ENCODE measurements around the gene SLC25A43.

The SLC25A43 gene

DNA sequence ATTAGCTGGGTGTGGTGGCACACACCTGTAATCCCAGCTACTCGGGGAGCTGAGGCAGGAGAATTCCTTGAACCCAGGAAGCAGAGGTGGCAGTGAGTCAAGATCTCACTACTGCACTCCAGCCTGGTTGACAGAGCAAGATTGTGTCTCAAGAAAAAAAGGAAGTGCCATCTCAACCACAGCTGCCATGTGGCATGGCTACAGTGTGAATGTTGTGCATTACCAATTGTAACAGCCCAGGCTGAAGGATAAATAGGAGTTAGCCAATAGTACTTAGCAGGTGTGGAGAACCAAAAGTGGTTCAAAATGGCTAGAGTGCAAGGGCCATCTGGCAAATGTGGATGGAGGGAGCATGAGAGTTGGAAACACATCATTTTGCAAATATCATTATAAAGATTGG lies 98.0 kb downstream of the SLC25A43 start:
- DNase-seq (no peak), ATAC-seq (no peak)

DNA sequence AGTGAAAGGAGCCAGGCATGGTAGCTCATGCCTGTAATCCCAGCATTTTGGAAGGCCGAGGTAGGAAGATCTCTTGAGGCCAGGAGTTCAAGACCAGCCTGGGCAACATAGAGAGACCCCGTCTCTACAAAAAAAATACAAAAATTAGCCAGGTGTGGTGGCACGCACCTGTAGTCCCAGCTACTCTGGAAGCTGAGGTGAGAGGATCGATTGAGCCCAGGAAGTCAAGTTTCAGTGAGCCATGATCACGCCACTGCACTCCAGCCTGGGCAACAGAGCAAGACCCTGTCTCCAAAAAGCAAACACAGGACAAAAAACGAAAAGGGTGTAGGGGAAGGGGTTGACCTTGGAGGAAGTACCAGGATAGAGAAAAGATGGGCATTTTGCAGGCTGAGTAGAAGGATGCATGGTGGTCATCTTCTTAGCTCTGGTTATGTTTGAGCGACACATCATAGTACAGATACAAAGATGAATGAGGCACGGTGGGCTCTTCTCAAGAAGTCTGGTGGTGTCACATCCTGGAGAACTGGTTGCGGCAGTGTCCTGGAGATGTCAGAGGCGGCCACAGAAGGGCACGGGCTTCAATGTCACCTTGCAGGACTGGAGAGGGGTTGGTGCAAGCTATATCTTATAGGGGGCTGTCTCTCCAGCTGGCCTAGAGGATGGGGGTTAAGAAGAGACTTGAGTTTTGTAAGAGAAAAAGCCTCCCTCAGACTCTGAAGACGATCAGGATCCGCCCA lies 101.1 kb downstream of the SLC25A43 start:
- ATAC-seq (no peak), DNase-seq (no peak)

DNA sequence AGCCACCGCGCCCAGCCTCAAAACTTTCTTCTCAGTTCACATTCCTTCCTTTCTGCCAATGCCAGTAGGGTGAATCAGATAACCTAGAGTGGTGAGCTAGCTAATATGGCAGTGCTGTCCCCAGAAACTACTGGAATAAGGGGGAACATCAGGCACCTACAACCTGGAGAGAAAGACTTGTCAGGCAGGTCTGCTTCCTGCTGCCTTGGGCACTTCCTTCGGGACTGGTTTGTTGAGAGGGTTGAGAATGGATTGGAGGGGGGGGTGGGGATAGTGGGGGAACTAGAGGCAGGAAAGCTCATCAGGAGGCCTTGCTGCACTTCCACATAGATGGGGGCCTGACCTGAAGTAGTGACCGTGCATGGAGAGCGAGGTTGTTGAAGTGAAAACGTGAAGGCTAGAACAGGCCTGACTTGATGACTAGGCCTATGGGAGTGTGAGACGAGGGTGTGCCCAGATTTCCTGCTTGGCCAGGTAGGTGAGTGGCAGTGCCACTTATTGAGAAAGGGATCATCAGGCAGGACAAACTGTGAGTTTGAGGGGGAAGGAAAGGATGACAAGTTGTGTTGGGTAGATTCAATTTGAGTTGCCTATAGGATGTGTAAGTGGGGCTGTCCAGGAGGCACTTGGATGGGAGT lies 102.5 kb downstream of the SLC25A43 start:
- DNase-seq = no peak
- no peak for ATAC-seq

DNA sequence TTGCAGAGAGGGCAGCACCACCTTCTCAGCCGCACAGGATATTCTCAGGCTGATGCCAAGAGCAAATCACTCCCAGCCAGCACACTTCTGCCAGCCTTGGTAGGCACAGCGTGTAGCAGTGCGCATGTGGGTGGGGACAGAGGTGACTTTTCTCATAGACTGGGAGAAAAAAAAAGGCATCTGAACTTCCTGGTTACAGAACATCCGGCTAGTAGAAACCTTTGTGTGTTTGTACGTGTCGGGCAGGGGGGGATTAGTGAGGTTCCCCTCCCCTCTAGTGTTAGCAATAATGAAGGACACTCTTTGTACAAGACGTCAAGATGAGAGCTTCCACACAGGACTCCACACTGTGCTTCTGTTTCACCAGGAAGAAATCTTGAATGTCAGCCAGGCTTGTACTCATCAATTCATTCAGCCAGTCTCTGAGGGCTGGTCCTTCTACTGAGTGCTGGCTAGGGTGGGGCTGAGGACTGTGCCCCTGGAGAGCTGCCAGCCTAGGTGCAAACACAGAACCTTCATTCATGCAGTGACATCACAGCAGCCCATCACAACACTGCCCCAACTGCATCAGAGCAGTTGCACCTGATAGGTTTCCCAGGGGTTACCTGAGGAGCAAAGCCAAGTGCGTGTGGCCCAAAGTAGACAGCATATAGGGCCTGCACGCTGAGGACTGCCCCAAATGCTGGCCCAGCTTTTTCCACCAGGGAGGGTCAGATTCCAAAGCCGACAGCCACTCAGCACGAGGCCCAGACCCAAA lies 103.8 kb downstream of the SLC25A43 start:
- ATAC-seq = peak; percentile 59

DNA sequence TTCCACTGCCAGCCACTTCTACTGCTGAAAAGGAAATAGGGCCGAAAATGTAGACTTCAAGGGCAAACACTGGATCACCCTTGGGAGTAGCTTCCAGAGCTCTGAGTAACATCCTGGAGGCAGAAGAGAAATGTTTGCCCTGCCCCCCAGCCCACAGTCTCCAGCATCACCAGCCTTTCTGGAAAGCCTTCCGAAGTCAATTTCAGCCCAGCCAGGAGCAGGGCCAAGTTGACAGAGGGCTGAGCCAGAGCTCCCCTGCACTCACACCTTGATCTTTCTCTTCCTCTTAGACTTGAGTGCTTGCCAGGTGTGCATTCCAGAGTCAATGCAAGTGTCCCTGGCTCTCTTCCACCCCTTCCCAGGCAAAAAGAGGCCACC lies 104.3 kb downstream of the SLC25A43 start:
- ATAC-seq = no peak
- DNase-seq = no peak

More for the DNA sequence above, 103.8 kb downstream of the SLC25A43 start:
- DNase-seq = peak; percentile 14

Measured in stimulated activated naive CD8-positive, alpha-beta T cell treated with anti-CD3 and anti-CD28 coated beads, Interleukin-15, Interleukin-2, amounts not matched to agents 100 U/mL and 50 U/mL, for 24 hours (primary cell).